Measurements from ENCODE around the gene ANKRD29.

ANKRD29 gene

GRCh38 chr18:23567671-23568070, 95.0 kb downstream of the ANKRD29 start:
- TF ChIP-seq TEAD4 (IDR thresholded peaks at IDR 0.05) (no peak), ZBTB7A (IDR thresholded peaks at IDR 0.05; ENCODE audit: low read depth) (no peak), TCF12 (IDR thresholded peaks at IDR 0.05; ENCODE audit: low read depth) (no peak), REST (IDR thresholded peaks at IDR 0.05; ENCODE audit: low read depth) (no peak), FOXM1 (IDR thresholded peaks at IDR 0.05; ENCODE audit: borderline replicate concordance, low read depth) (no peak), USF1 (IDR thresholded peaks at IDR 0.05) (no peak), YY1 (IDR thresholded peaks at IDR 0.05; ENCODE audit: low read depth) (no peak)

GRCh38 chr18:23565916-23566547, 96.7 kb downstream of the ANKRD29 start:
- TF ChIP-seq REST (IDR thresholded peaks at IDR 0.05; ENCODE audit: low read depth) (no peak), TCF12 (IDR thresholded peaks at IDR 0.05; ENCODE audit: low read depth) (no peak), YY1 (IDR thresholded peaks at IDR 0.05; ENCODE audit: low read depth) (no peak), NFIC (IDR thresholded peaks at IDR 0.05) (no peak), EGR1 (IDR thresholded peaks at IDR 0.05) (no peak), RAD21 (IDR thresholded peaks at IDR 0.05; ENCODE audit: low read depth) (no peak), CREB1 (IDR thresholded peaks at IDR 0.05; ENCODE audit: low read depth) (no peak), CEBPB (IDR thresholded peaks at IDR 0.05) (no peak), FOXM1 (IDR thresholded peaks at IDR 0.05; ENCODE audit: borderline replicate concordance, low read depth) (no peak), TAF1 (IDR thresholded peaks at IDR 0.05; ENCODE audit: low read depth) (no peak), USF1 (IDR thresholded peaks at IDR 0.05) (no peak), EP300 (IDR thresholded peaks at IDR 0.05; ENCODE audit: borderline replicate concordance) (no peak), MAX (IDR thresholded peaks at IDR 0.05) (no peak), TEAD4 (IDR thresholded peaks at IDR 0.05) (no peak), ZBTB7A (IDR thresholded peaks at IDR 0.05; ENCODE audit: low read depth) (no peak)

- TF ChIP-seq YY1 (IDR thresholded peaks at IDR 0.05; ENCODE audit: low read depth) (no peak), NFIC (IDR thresholded peaks at IDR 0.05) (no peak)
Observed at GRCh38 chr18:23563377-23564043, 99.2 kb downstream of the ANKRD29 start.

- TF ChIP-seq CEBPB (IDR thresholded peaks at IDR 0.05) (no peak), ZBTB7A (IDR thresholded peaks at IDR 0.05; ENCODE audit: low read depth) (no peak), EP300 (IDR thresholded peaks at IDR 0.05; ENCODE audit: borderline replicate concordance) (no peak), EGR1 (IDR thresholded peaks at IDR 0.05) (no peak), TAF1 (IDR thresholded peaks at IDR 0.05; ENCODE audit: low read depth) (no peak)
Observed at GRCh38 chr18:23560186-23560585, 102.5 kb downstream of the ANKRD29 start.

GRCh38 chr18:23556145-23556780, 106.4 kb downstream of the ANKRD29 start:
- TF ChIP-seq USF1 (IDR thresholded peaks at IDR 0.05) (no peak), YY1 (IDR thresholded peaks at IDR 0.05; ENCODE audit: low read depth) (no peak), TEAD4 (IDR thresholded peaks at IDR 0.05) (no peak), TCF12 (IDR thresholded peaks at IDR 0.05; ENCODE audit: low read depth) (no peak), FOXM1 (IDR thresholded peaks at IDR 0.05; ENCODE audit: borderline replicate concordance, low read depth) (no peak), RAD21 (IDR thresholded peaks at IDR 0.05; ENCODE audit: low read depth) (no peak), ZBTB7A (IDR thresholded peaks at IDR 0.05; ENCODE audit: low read depth) (no peak), EGR1 (IDR thresholded peaks at IDR 0.05) (no peak), CREB1 (IDR thresholded peaks at IDR 0.05; ENCODE audit: low read depth) (no peak), MAX (IDR thresholded peaks at IDR 0.05) (no peak), EP300 (IDR thresholded peaks at IDR 0.05; ENCODE audit: borderline replicate concordance) (no peak), REST (IDR thresholded peaks at IDR 0.05; ENCODE audit: low read depth) (no peak)
